HepG2 (cell line): ENCODE data around the gene DDX39B. TPM values are rescaled to one million over a fixed set of nuclear protein-coding genes. Genes with fewer than 3 reads are reported as not detected.

Source experiments
- HOXA7 ChIP-seq: sonication (generic); formaldehyde crosslinking; IDR thresholded peaks from 2 replicates; pipeline ENCODE4 v1.8.1; 2022; ENCODE audit warnings: mild to moderate bottlenecking, missing genetic modification reagents, moderate library complexity
- MAFG ChIP-seq: sonication (generic); formaldehyde crosslinking; IDR thresholded peaks from 2 replicates; pipeline ENCODE4 v1.5.1; 2020; ENCODE audit warnings: mild to moderate bottlenecking, missing genetic modification reagents
- NR2F2 ChIP-seq: IDR thresholded peaks from 2 replicates; pipeline ENCODE4 v1.6.1; 2012; ENCODE audit warnings: low read depth, inconsistent platforms, borderline replicate concordance
- ZIK1 ChIP-seq: sonication (generic); formaldehyde crosslinking; IDR thresholded peaks from 2 replicates; pipeline ENCODE4 v1.5.0; 2020; ENCODE audit warnings: mild to moderate bottlenecking, low read depth, missing genetic modification reagents, borderline replicate concordance
- ZNF782 ChIP-seq: sonication (generic); formaldehyde crosslinking; IDR thresholded peaks from 2 replicates; pipeline ENCODE4 v1.4.0; 2020; ENCODE audit warnings: missing genetic modification reagents, mild to moderate bottlenecking, borderline replicate concordance
- polyA plus RNA-seq, 8 experiments: library from polyadenylated mRNA; depleted of rRNA in 3 of 8; stranded (reverse) in 7 of 8; unstranded in 1 of 8; fragments of >200 nt; fragmentation: Illumina TruSeq in 4 of 8; extraction: Trizol in 4 of 8; gene quantifications; 2 replicates each; pipeline versions ENCODE4 v1.2.1 to v1.2.3, GENCODE V29; 2011 to 2016; ENCODE audit warnings: low read depth in 4 of 8, missing spikeins in 1 of 8, mixed read lengths in 1 of 8; ENCODE audit not compliant: insufficient read depth in 1 of 8
- total RNA-seq, 5 experiments: library from RNA; depleted of rRNA; stranded (reverse); fragments of >200 nt; fragmentation: Illumina TruSeq; extraction: Trizol; gene quantifications; 2 replicates each; pipeline ENCODE4 v1.2.3, GENCODE V29; 2016; ENCODE audit warnings: low read depth in 1 of 5
- TF ChIP-seq, protein P1 (sequence below): sonication (generic); formaldehyde crosslinking; IDR thresholded peaks from one replicate; pipeline ENCODE4 v1.5.1; 2020; ENCODE audit warnings: mild to moderate bottlenecking, missing genetic modification reagents; ENCODE audit errors: not compliant biosample characterization
- TF ChIP-seq, protein P2 (sequence below): fragments of 450-650 bp; IDR thresholded peaks from 2 replicates; pipeline ENCODE4 v1.6.1; 2017
- TF ChIP-seq, protein P3 (sequence below): sonication (generic); formaldehyde crosslinking; IDR thresholded peaks from 2 replicates; pipeline ENCODE4 v1.4.0; 2020; ENCODE audit warnings: mild to moderate bottlenecking, missing genetic modification reagents, borderline replicate concordance
- TF ChIP-seq, protein P4 (sequence below), 2 experiments: sonication (generic) in 1 of 2; formaldehyde crosslinking in 1 of 2; IDR thresholded peaks; 2 replicates each; pipeline versions ENCODE4 v1.5.1 to v1.6.1; 2011 to 2020; ENCODE audit warnings: borderline replicate concordance in 1 of 2, low read depth in 1 of 2, low read length in 1 of 2, mild to moderate bottlenecking in 1 of 2, missing genetic modification reagents in 1 of 2, moderate library complexity in 1 of 2

The DDX39B gene
- total and polyA plus RNA-seq, 2 of the 13 experiments (the other 11 are each of a cell fraction or from before 2014, with no cell fraction given): 570 to 678 TPM

DNA sequence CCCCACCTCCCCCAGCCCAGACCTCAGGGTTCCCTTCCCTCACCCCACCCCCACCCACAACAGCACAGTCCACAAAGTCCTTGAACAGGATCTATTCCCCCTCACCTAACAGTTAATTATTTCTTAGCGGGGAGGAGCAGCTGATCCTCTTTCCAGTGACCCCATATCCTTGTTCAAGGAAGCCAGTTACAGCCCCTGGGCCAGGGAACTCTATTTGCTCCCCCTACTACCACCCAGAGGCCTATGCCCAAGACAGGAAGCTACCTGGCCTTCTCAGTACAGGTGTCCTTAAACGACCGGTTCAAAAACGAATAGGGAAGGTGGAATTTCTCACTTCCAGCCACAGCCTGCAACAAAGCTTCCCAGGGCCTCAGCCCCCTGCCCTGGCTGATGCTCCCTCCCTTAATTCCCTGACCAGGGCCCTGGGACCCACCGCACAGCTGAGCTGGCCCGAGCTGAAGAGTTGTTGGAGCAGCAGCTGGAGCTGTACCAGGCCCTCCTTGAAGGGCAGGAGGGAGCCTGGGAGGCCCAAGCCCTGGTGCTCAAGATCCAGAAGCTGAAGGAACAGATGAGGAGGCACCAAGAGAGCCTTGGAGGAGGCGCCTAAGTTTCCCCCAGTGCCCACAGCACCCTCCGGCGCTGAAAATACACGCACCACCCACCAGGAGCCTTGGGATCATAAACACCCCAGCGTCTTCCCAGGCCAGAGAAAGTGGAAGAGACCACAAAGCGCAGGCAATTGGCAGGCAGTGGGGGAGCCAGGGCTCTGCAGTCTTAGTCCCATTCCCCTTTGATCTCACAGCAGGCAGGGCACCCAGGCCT lies 12.3 kb downstream of the DDX39B start (continued):
- TF ChIP-seq, protein P1, sequence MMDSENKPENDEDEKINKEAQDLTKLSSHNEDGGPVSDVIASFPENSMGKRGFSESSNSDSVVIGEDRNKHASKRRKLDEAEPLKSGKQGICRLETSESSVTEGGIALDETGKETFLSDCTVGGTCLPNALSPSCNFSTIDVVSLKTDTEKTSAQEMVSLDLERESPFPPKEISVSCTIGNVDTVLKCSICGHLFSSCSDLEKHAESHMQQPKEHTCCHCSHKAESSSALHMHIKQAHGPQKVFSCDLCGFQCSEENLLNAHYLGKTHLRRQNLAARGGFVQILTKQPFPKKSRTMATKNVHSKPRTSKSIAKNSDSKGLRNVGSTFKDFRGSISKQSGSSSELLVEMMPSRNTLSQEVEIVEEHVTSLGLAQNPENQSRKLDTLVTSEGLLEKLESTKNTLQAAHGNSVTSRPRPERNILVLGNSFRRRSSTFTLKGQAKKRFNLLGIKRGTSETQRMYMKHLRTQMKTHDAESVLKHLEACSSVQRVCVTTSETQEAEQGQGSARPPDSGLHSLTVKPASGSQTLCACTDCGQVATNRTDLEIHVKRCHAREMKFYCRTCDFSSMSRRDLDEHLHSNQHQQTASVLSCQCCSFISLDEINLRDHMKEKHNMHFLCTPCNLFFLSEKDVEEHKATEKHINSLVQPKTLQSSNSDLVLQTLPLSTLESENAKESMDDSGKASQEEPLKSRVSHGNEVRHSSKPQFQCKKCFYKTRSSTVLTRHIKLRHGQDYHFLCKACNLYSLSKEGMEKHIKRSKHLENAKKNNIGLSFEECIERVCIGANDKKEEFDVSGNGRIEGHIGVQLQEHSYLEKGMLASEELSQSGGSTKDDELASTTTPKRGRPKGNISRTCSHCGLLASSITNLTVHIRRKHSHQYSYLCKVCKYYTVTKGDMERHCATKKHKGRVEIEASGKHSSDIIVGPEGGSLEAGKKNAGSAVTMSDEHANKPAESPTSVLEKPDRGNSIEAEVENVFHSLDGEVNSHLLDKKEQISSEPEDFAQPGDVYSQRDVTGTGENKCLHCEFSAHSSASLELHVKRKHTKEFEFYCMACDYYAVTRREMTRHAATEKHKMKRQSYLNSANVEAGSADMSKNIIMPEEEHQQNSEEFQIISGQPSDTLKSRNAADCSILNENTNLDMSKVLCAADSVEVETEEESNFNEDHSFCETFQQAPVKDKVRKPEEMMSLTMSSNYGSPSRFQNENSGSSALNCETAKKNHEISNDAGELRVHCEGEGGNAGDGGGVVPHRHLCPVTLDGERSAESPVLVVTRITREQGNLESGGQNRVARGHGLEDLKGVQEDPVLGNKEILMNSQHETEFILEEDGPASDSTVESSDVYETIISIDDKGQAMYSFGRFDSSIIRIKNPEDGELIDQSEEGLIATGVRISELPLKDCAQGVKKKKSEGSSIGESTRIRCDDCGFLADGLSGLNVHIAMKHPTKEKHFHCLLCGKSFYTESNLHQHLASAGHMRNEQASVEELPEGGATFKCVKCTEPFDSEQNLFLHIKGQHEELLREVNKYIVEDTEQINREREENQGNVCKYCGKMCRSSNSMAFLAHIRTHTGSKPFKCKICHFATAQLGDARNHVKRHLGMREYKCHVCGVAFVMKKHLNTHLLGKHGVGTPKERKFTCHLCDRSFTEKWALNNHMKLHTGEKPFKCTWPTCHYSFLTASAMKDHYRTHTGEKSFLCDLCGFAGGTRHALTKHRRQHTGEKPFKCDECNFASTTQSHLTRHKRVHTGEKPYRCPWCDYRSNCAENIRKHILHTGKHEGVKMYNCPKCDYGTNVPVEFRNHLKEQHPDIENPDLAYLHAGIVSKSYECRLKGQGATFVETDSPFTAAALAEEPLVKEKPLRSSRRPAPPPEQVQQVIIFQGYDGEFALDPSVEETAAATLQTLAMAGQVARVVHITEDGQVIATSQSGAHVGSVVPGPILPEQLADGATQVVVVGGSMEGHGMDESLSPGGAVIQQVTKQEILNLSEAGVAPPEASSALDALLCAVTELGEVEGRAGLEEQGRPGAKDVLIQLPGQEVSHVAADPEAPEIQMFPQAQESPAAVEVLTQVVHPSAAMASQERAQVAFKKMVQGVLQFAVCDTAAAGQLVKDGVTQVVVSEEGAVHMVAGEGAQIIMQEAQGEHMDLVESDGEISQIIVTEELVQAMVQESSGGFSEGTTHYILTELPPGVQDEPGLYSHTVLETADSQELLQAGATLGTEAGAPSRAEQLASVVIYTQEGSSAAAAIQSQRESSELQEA: no peak
- TF ChIP-seq MAFG (no peak), ZIK1 (CRISPR knock-in tag) (no peak; the same call in 1 of the 2 replicates), NR2F2 (no peak), ZNF782 (CRISPR knock-in tag) (0 out of 2 replicates have a peak, but pooled peaks have one; percentile 23), HOXA7 (CRISPR knock-in tag) (no peak)
- TF ChIP-seq, protein P2, sequence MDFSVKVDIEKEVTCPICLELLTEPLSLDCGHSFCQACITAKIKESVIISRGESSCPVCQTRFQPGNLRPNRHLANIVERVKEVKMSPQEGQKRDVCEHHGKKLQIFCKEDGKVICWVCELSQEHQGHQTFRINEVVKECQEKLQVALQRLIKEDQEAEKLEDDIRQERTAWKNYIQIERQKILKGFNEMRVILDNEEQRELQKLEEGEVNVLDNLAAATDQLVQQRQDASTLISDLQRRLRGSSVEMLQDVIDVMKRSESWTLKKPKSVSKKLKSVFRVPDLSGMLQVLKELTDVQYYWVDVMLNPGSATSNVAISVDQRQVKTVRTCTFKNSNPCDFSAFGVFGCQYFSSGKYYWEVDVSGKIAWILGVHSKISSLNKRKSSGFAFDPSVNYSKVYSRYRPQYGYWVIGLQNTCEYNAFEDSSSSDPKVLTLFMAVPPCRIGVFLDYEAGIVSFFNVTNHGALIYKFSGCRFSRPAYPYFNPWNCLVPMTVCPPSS: no peak
- TF ChIP-seq, protein P3, sequence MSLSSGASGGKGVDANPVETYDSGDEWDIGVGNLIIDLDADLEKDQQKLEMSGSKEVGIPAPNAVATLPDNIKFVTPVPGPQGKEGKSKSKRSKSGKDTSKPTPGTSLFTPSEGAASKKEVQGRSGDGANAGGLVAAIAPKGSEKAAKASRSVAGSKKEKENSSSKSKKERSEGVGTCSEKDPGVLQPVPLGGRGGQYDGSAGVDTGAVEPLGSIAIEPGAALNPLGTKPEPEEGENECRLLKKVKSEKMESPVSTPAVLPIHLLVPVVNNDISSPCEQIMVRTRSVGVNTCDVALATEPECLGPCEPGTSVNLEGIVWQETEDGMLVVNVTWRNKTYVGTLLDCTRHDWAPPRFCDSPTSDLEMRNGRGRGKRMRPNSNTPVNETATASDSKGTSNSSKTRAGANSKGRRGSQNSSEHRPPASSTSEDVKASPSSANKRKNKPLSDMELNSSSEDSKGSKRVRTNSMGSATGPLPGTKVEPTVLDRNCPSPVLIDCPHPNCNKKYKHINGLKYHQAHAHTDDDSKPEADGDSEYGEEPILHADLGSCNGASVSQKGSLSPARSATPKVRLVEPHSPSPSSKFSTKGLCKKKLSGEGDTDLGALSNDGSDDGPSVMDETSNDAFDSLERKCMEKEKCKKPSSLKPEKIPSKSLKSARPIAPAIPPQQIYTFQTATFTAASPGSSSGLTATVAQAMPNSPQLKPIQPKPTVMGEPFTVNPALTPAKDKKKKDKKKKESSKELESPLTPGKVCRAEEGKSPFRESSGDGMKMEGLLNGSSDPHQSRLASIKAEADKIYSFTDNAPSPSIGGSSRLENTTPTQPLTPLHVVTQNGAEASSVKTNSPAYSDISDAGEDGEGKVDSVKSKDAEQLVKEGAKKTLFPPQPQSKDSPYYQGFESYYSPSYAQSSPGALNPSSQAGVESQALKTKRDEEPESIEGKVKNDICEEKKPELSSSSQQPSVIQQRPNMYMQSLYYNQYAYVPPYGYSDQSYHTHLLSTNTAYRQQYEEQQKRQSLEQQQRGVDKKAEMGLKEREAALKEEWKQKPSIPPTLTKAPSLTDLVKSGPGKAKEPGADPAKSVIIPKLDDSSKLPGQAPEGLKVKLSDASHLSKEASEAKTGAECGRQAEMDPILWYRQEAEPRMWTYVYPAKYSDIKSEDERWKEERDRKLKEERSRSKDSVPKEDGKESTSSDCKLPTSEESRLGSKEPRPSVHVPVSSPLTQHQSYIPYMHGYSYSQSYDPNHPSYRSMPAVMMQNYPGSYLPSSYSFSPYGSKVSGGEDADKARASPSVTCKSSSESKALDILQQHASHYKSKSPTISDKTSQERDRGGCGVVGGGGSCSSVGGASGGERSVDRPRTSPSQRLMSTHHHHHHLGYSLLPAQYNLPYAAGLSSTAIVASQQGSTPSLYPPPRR (CRISPR knock-in tag): no peak; the same call in 1 of the 2 replicates
- TF ChIP-seq, protein P4, sequence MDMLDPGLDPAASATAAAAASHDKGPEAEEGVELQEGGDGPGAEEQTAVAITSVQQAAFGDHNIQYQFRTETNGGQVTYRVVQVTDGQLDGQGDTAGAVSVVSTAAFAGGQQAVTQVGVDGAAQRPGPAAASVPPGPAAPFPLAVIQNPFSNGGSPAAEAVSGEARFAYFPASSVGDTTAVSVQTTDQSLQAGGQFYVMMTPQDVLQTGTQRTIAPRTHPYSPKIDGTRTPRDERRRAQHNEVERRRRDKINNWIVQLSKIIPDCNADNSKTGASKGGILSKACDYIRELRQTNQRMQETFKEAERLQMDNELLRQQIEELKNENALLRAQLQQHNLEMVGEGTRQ (IDR thresholded peaks at IDR 0.05; ENCODE audit: low read depth, low read length): no peak
- TF ChIP-seq, protein P4 (CRISPR knock-in tag; IDR thresholded peaks at IDR 0.05; ENCODE audit: borderline replicate concordance): no peak
